ENCODE data around the gene FOXC2. TPM values are rescaled to one million over a fixed set of nuclear protein-coding genes. Genes with fewer than 3 reads are reported as not detected.

Gene FOXC2
- polyA plus RNA-seq, 1 donor (not counting 4 experiments of a cell fraction or from before 2014, with no cell fraction given) = not detected

- H3K36me3 ChIP-seq (ENCODE audit: control insufficient read depth in 2 of 2, extremely low read depth in 1 of 2, insufficient read depth in 2 of 2, low read length in 2 of 2) = peaks cover 12 to 34% of the 10 kb centered on the region in 2 experiments
- no peak for FAIRE-seq
Measured at GRCh38 chr16:86545954-86546637, 20.5 kb upstream of the FOXC2 start.

GRCh38 chr16:86546638-86547013 is 20.0 kb upstream of the FOXC2 start:
- no peak for TF ChIP-seq EZH2 (IDR thresholded peaks at IDR 0.05; ENCODE audit: low read length)
- H3K4me2 ChIP-seq (ENCODE audit: control insufficient read depth, extremely low read depth, insufficient read depth, low read depth, low read length) = no peak overlapping the region
- H3K4me3 ChIP-seq (ENCODE audit: control insufficient read depth in 2 of 3, extremely low read depth in 1 of 3, insufficient read depth in 2 of 3, low read depth in 1 of 3, low read length in 3 of 3) = no peak overlapping the region
- H3K9me3 ChIP-seq (ENCODE audit: control insufficient read depth, low read depth, low read length) = no peaks in the 10 kb centered on the region
- H3K4me1 ChIP-seq (ENCODE audit: control insufficient read depth, extremely low read depth, insufficient read depth, low read length) = no peaks in the 10 kb centered on the region
- FAIRE-seq (no peak), DNase-seq (ENCODE audit: low read depth, low spot score) (no peak)
- no peaks in the 10 kb centered on the region for H3K79me2 ChIP-seq (ENCODE audit: control insufficient read depth, insufficient read depth, low read length)
- H4K20me1 ChIP-seq (ENCODE audit: control insufficient read depth, extremely low read depth, insufficient read depth, low read length) = no peaks in the 10 kb centered on the region
- dilution Hi-C loops (cut with MboI; ENCODE audit: extremely low pct_ligation_motif_present, low sequenced_read_pairs) = no loop called here
- H3K36me3 ChIP-seq (ENCODE audit: control insufficient read depth in 2 of 2, extremely low read depth in 1 of 2, insufficient read depth in 2 of 2, low read length in 2 of 2) = peaks cover 8 to 34% of the 10 kb centered on the region in 2 experiments
- H3K27ac ChIP-seq (ENCODE audit: control insufficient read depth, insufficient read depth, low read length) = no peak overlapping the region
- H3K27me3 ChIP-seq (ENCODE audit: control insufficient read depth, extremely low read depth, insufficient read depth, low read length) = no peaks in the 10 kb centered on the region
- no peak overlapping the region for H2AFZ ChIP-seq (ENCODE audit: control insufficient read depth, low read length)
- no peak overlapping the region for H3K9ac ChIP-seq (ENCODE audit: control insufficient read depth, extremely low read depth, insufficient read depth, low read length)
- H3K9me1 ChIP-seq (ENCODE audit: control insufficient read depth, extremely low read depth, insufficient read depth, low read length) = no peaks in the 10 kb centered on the region

More at GRCh38 chr16:86545954-86546637, 20.5 kb upstream of the FOXC2 start:
- Histone ChIP-seq H3K79me2 (ENCODE audit: control insufficient read depth, insufficient read depth, low read length) (no peaks in the 10 kb centered on the region), H3K9me1 (ENCODE audit: control insufficient read depth, extremely low read depth, insufficient read depth, low read length) (no peaks in the 10 kb centered on the region), H3K9ac (ENCODE audit: control insufficient read depth, extremely low read depth, insufficient read depth, low read length) (no peak overlapping the region), H3K4me2 (ENCODE audit: control insufficient read depth, extremely low read depth, insufficient read depth, low read depth, low read length) (no peak overlapping the region), H2AFZ (ENCODE audit: control insufficient read depth, low read length) (no peak overlapping the region), H3K4me3 (ENCODE audit: control insufficient read depth in 2 of 3, extremely low read depth in 1 of 3, insufficient read depth in 2 of 3, low read depth in 1 of 3, low read length in 3 of 3) (no peak overlapping the region), H3K27me3 (ENCODE audit: control insufficient read depth, extremely low read depth, insufficient read depth, low read length) (no peaks in the 10 kb centered on the region), H4K20me1 (ENCODE audit: control insufficient read depth, extremely low read depth, insufficient read depth, low read length) (no peaks in the 10 kb centered on the region), H3K27ac (ENCODE audit: control insufficient read depth, insufficient read depth, low read length) (no peak overlapping the region), H3K4me1 (ENCODE audit: control insufficient read depth, extremely low read depth, insufficient read depth, low read length) (no peaks in the 10 kb centered on the region), H3K9me3 (ENCODE audit: control insufficient read depth, low read depth, low read length) (no peaks in the 10 kb centered on the region)
- dilution Hi-C loops (cut with MboI; ENCODE audit: extremely low pct_ligation_motif_present, low sequenced_read_pairs) = no loop called here
- DNase-seq (ENCODE audit: low read depth, low spot score) = no peak
- TF ChIP-seq EZH2 (IDR thresholded peaks at IDR 0.05; ENCODE audit: low read length) (no peak), CTCF (optimal IDR thresholded peaks at IDR 0.05 in 1 of 3, IDR thresholded peaks at IDR 0.05 in 1 of 3, conservative IDR thresholded peaks at IDR 0.05 in 1 of 3; ENCODE audit: extremely low read depth in 1 of 3, insufficient read depth in 2 of 3, low read length in 3 of 3) (no peak)

- dilution Hi-C loops (cut with MboI; ENCODE audit: extremely low pct_ligation_motif_present, low sequenced_read_pairs) = no loop called here
- H3K36me3 ChIP-seq (ENCODE audit: control insufficient read depth in 2 of 2, extremely low read depth in 1 of 2, insufficient read depth in 2 of 2, low read length in 2 of 2) = peaks cover 8 to 28% of the 10 kb centered on the region in 2 experiments
- H3K9ac ChIP-seq (ENCODE audit: control insufficient read depth, extremely low read depth, insufficient read depth, low read length) = no peak overlapping the region
- FAIRE-seq (no peak), DNase-seq (ENCODE audit: low read depth, low spot score) (no peak)
- TF ChIP-seq CTCF (optimal IDR thresholded peaks at IDR 0.05 in 1 of 3, IDR thresholded peaks at IDR 0.05 in 1 of 3, conservative IDR thresholded peaks at IDR 0.05 in 1 of 3; ENCODE audit: extremely low read depth in 1 of 3, insufficient read depth in 2 of 3, low read length in 3 of 3) (no peak), EZH2 (IDR thresholded peaks at IDR 0.05; ENCODE audit: low read length) (no peak)
- no peak overlapping the region for H3K4me2 ChIP-seq (ENCODE audit: control insufficient read depth, extremely low read depth, insufficient read depth, low read depth, low read length)
- no peaks in the 10 kb centered on the region for H3K4me1 ChIP-seq (ENCODE audit: control insufficient read depth, extremely low read depth, insufficient read depth, low read length)
- no peaks in the 10 kb centered on the region for H3K79me2 ChIP-seq (ENCODE audit: control insufficient read depth, insufficient read depth, low read length)
- H3K27me3 ChIP-seq (ENCODE audit: control insufficient read depth, extremely low read depth, insufficient read depth, low read length) = no peaks in the 10 kb centered on the region
- no peaks in the 10 kb centered on the region for H3K9me1 ChIP-seq (ENCODE audit: control insufficient read depth, extremely low read depth, insufficient read depth, low read length)
- H3K27ac ChIP-seq (ENCODE audit: control insufficient read depth, insufficient read depth, low read length) = no peak overlapping the region
- no peaks in the 10 kb centered on the region for H3K9me3 ChIP-seq (ENCODE audit: control insufficient read depth, low read depth, low read length)
- no peak overlapping the region for H3K4me3 ChIP-seq (ENCODE audit: control insufficient read depth in 2 of 3, extremely low read depth in 1 of 3, insufficient read depth in 2 of 3, low read depth in 1 of 3, low read length in 3 of 3)
- H2AFZ ChIP-seq (ENCODE audit: control insufficient read depth, low read length) = no peak overlapping the region
- no peaks in the 10 kb centered on the region for H4K20me1 ChIP-seq (ENCODE audit: control insufficient read depth, extremely low read depth, insufficient read depth, low read length)
Measured at GRCh38 chr16:86547286-86547685, 19.3 kb upstream of the FOXC2 start.
